GM19099 (cell line): ENCODE data around the gene CTNNA2.

ENCODE experiments used
- POLR2A ChIP-seq: IDR thresholded peaks from 3 replicates; pipeline ENCODE4 v1.6.1; 2011; ENCODE audit warnings: low read depth; ENCODE audit not compliant: insufficient read length; ENCODE audit errors: extremely low read depth

CTNNA2 gene

DNA sequence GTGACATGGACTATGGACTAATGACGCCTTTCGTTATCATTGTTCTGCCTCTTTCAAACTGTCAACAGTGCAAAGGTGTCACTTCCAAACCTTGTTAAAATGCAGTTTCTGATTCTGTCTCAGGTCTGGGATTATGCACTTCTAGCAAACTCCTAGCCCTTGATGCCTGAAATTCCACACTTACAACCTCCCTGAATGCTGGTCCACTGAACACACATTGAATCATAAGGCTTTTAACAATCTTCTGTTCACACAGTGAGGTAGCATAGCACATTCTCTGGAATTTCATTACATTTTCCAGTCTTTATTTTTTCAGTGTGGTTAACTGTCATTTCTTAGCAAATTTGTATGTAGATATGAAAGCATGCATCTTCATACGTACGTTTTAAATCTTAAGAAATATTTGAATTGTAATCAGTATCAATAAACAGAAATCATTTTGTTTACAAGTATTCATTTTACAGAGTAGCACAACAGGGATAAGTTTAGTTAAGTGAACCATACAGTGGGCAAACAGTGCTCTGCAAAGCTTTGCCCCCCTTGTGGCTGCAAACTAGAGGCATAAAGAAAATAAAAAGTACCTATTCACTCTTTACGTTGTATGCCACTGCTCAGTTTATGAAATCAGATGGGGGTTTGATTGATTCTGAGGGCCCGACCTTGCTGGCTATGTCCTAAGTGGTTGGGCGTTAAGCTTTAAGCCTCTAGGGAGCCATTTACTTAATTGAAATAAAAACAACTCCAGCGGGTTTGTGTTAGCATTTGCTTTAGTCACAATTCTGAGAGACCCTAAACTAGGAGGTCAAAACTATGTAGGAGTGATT, 540.9 kb downstream of the CTNNA2 start:
- no peak for TF ChIP-seq POLR2A

DNA sequence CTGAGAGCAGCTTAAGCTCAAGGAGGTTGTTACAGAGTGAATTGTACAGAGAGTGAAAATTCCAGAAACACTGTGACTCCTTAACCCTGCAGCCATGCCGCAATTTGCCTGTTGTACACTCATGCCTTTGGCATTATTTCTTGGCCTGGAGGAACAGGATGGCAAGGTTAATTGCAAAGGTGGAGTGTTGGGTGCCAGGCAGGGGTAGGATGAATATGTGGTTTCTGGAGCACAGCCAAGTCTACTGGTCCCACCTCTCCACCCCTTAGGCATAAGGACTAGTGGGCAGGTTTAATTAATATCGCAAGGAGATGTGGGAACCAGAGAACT, 541.5 kb downstream of the CTNNA2 start:
- TF ChIP-seq POLR2A = no peak

DNA sequence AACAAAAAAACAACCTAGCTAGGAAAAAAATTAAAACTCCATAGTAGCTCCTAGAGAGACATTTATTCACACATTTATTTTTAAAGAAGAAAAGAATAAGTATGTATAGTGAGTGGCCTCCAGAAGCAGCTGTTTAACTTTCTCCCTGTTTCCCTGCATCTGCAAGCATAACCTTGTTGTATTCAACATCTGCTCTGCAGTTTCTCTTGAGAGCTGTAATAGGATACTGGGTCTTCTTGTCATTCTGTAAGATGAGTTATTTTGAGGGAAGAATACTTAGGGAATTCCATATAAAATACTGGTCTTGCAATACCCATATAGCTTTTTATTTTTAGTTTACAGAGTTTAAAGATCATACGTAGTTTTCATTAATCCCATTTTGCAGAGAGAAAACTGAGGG, 545.1 kb downstream of the CTNNA2 start:
- no peak for TF ChIP-seq POLR2A

DNA sequence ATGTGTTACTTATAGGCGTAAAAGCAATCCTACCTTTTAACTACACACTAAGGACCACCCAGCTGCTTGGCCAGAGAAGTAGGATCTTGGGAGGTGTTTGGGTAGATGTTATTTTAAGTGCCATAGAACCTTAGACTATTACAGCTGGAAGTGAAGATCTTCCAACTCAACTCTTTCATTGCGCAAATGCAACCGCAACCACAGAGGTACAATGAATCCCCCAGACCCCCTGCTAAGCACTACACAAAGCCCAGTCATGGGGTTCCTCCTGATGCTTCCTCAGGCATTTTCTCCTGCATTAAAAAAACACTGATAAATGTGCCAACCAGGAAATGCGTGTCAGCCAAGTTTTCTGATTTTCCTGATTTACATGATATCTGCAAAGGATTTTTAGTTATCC, 545.7 kb downstream of the CTNNA2 start:
- no peak for TF ChIP-seq POLR2A

DNA sequence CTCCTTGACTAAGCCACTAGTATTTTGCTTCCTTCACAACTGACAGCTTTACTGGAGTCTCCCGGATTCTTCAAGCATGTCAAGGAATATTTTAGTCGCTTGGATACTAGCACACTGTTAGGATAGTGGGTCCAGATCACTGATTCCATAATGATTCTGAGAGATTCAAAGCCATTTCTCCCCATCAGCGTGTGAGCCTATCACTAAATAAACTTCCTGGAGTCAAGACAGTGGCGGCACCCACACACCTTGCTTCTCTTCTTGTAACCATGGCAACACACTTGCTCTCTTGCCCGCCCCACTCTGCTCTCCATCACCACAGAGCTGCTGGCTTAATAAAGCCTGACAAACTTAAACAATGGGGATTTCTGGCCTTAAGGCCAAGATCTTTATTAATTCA, 546.6 kb downstream of the CTNNA2 start:
- TF ChIP-seq POLR2A = no peak

DNA sequence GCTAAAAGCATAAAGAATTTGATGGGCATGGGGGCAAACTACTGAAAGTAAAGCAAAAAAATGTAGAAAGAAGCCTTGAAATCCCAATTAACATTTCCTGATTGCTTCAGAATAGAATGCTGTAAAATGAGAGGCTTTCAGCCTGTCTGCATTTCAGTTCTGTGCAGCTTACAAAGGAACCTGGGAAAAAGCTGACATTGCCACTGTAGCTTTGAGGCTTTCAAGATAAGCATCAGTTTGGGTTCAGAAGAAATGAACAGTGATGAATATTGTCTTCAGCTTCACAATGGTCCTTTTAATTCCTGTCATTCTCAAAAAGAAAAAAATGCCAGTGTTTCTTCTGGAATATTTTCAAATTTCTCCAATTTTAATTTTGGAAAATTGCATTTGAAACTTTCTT, 549.0 kb downstream of the CTNNA2 start:
- TF ChIP-seq POLR2A = no peak

DNA sequence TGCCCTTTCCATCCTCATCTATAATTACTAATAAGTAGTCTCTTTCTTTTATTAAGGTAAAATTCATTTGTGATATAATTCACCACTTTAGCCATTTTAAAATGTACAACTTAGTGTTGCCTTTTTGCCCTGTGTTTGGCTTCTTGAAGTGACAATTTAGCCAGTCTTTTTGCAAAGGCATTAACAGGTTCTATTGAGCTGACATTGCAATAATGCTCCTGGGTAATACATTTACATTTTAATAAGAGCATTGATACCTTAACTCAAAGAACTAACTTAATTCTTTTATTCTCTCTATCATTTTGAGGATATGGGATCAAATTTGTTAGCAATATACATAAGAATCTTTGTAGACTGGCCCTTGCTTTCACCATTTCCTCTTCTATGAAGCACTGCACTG, 549.4 kb downstream of the CTNNA2 start:
- TF ChIP-seq POLR2A = no peak

DNA sequence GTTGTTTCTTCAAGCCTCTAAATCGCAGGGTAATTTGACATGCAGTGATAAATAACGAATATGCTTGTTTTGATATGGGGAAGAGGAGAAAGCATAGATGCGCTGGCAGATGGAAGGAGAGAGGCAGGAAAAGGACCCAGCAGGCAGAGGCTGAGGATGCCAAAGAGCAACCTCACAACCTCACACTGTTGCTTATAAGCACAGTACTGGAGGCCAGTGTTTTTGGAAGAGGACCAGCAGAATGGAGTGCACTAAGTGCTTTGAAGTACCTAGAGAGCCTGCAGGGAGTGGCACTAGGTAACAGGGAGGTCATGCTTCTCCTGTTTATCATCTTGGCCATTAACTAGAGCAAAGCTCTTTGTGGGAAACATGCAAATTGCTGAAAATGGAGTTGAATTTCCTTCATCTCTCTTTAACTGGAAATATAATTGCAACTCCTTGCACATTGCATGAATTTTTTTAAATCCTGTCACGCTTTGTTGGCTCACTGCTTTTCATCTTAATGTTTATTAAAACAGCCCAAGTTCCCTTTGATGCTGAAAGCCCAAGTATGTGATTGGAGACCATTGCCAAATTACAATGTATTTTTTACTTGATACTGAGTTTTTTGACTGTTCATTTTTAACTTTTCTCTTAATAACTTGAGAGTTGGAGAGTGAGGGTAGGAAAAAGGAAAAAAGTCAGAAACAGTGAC, 555.3 kb downstream of the CTNNA2 start:
- TF ChIP-seq POLR2A = no peak

DNA sequence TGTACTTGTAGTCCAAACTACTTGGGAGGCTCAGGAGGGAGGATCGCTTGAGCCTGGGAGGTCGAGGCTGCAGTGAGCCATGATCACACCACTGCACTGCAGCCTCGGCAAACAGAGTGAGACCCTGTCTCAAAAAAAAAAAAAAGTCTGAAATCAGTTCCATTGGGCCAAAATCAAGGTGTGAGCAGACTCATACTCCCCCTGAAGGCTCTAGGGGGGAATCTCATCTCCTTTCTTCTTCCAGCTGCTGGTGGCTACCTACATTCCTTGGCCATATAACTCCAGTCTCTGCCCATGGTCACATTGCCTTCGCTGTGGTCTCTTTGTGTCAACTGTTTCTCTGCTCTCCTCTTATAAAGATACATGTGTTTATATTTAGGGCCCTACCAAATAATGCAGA, 557.7 kb downstream of the CTNNA2 start:
- TF ChIP-seq POLR2A = no peak

DNA sequence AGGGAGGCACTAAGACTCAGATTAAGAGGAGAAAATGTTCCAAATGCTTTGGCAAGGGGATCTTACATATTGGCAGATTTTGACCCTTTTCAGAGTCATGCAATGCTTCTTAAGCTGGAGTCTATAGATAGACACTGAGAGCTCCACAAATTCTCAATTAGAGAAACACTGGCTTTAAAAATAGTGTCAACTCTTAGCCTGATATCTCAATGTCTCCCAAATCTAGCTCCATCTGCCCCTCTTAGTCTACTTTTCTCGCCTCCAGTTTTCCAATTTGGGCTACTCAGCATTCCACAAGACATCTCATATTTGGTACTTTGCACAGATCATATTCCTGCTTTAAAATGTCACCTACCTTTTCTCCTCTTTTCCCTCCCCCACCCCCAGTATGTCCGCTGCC, 559.1 kb downstream of the CTNNA2 start:
- no peak for TF ChIP-seq POLR2A

DNA sequence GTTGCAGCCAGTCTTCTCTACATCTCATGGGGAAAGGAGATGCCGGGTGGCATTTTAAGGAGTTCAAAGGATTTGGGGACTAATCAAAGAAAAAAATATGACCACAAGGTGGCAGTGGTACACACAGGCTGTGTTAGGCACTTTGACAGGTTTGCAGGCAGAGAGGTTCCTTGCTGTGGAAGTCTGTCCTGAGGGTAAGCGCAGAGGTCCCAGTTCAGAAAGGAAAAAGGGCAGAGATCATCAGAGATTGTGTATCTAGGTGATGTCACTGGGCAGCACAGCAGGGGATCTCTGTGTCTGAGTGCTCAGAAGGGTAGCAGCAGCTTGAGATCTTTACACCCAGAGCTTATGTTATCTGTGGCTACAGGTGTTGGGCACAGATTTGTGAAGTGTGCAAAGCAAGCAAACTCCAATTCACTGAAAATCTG, 560.3 kb downstream of the CTNNA2 start:
- no peak for TF ChIP-seq POLR2A

DNA sequence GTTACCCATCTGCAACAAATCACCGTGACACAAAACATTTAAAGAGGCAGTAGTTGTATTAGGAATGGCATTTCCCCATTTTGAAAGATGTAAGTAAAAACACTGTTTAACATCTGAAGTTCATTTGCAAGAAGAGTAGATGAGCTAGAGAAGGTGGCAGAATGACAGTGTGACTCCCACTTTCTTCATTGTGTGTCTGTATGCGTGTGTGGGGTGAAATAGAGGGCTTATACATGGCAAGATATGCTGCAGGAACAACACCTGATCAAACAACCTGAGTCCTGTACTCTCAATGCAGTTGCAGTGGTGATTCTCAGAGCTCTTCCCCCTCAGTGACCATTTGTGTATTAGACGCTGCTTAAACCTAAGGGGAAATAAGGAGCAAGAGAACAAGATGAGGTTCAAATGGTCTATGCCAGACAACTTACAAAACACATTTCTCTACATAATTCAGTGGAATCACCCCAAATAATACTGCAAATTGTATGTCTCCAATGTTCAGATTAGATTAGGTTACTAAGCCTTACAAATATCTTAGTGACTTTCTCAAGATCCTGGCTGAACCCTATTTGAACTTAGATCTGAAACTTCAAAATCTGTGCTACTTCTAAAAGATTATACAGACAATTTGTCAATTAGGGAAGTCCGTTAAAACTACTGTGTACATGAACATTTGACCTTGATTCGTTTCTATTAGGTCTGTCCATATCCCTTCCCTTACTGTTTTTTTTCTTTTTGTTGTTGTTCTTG, 561.6 kb downstream of the CTNNA2 start:
- TF ChIP-seq POLR2A = no peak

DNA sequence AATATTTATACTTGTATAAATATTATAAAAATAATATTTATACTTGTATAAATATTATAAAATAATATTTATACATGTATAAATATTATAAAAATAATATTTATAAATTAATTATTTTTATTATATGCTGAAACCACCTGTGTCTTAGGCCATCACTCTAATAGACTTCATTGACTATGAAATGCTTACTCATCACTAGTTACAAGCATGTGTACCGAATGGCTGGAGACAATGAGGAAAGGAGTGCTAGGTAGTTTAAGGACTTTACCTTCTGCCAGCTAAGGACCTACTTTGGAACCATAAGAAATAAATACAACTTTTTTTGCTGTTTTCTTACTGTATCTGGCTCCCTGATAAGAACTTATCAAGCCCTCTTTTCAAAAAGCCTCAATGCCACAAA, 562.9 kb downstream of the CTNNA2 start:
- TF ChIP-seq POLR2A = no peak

DNA sequence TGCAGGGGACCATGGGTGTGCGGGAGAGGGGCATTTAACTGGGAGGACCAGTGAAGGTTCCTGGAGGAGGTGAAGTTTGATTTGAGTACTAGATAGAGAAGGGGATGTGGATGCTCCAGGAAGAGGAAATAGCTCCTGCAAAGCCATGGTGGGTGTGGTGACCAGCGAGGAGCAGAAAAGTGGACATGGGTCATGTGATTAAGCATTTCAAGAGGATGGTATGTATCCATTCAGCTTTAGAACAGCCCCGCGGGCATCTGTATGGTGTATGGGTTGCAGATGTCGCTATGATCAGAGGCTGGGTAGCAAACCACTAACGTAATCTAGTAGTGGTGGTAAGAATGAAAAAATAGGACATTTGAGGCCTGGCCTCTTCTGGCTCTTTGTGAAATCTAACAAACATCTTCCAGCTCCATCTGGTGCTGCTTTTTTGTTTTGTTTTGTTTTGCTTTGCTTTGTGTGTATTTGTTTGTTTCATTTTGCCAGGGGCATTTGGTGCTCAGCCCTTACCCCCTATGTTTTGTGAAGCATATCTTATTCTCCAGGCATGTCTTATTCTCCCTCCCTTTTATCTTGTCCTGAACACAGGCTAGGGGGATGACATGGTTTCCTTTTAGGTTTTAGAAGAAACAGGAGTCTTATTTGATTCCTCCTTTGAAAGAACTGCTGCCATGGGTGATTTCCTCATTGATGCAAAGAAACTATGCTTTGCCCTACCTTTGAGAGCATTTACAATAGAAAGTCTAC, 565.6 kb downstream of the CTNNA2 start:
- no peak for TF ChIP-seq POLR2A

DNA sequence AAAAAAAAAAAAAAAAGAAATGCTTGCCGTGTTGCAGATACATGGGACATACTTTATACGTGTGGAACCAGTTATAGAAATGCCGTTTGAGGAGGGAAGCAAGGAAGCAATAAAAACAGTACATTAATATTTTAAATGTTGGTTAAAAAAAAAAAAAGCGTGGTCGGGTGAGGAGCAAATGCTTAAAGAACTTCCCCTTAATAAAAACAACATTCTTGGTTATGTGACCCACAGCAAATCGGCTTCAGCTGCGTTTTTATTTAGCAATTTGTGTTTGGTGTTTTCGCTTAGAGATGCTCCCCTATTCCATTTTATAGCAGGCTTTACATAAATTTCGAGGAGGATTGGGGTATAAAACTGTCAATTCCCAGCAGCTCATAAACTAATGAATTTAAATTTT, 568.1 kb downstream of the CTNNA2 start:
- TF ChIP-seq POLR2A = no peak
